Gastroesophageal sphincter (tissue), 4 donors: ENCODE data around the gene NEK7. TPM values are rescaled to one million over a fixed set of nuclear protein-coding genes. Genes with fewer than 3 reads are reported as not detected.

Experiments used
- ATAC-seq: fragments of 150-250 bp; one replicate; pipeline ENCODE4 v1.9.1; 2016; ENCODE audit warnings: mild to moderate bottlenecking, moderate library complexity
- H3K27ac ChIP-seq, 4 donors: fragments of 200-600 bp; sonication (generic) in 3 of 4; 1 replicate in 3 of 4; 2 replicates in 1 of 4; pipeline ENCODE4 v1.5.1; 2016 to 2019
- H3K27me3 ChIP-seq: fragments of 200-600 bp; sonication (generic); one replicate; pipeline ENCODE4 v1.5.1; 2019
- H3K36me3 ChIP-seq, 2 donors: fragments of 200-600 bp; sonication (generic); one replicate each; pipeline ENCODE4 v1.5.1; 2019; ENCODE audit warnings: control low read depth in 1 of 2
- H3K4me1 ChIP-seq, 3 donors: fragments of 200-600 bp; sonication (generic); 1 replicate in 2 of 3; 2 replicates in 1 of 3; pipeline ENCODE4 v1.5.1; 2016 to 2019; ENCODE audit warnings: control low read depth in 2 of 3
- H3K4me3 ChIP-seq, 2 donors: fragments of 200-600 bp; sonication (generic); one replicate each; pipeline ENCODE4 v1.5.1; 2019; ENCODE audit warnings: mild to moderate bottlenecking in 1 of 2, moderate library complexity in 1 of 2
- H3K9me3 ChIP-seq, 3 donors: fragments of 200-600 bp; sonication (generic); one replicate each; pipeline ENCODE4 v1.5.1; 2017 to 2019; ENCODE audit warnings: control low read depth in 2 of 3
- CTCF ChIP-seq, 4 experiments: fragments of 200-600 bp in 2 of 4; fragments of 450-650 bp in 2 of 4; sonication (generic) in 1 of 4; IDR thresholded peaks; one replicate each; pipeline ENCODE4 v1.5.1; 2017 to 2019; ENCODE audit warnings: antibody characterized with exemption in 4 of 4, mild to moderate bottlenecking in 2 of 4, moderate library complexity in 2 of 4
- EP300 ChIP-seq: sonication (generic); formaldehyde crosslinking; IDR thresholded peaks from one replicate; pipeline ENCODE4 v1.6.1; 2017; ENCODE audit warnings: antibody characterized with exemption, mild to moderate bottlenecking
- POLR2A ChIP-seq, 2 donors: fragments of 450-650 bp; IDR thresholded peaks; one replicate each; pipeline ENCODE4 v1.6.1; 2017; ENCODE audit warnings: antibody characterized with exemption in 2 of 2, mild to moderate bottlenecking in 2 of 2, moderate library complexity in 1 of 2
- POLR2AphosphoS5 ChIP-seq: sonication (generic); formaldehyde crosslinking; IDR thresholded peaks from one replicate; pipeline ENCODE4 v1.6.1; 2017; ENCODE audit warnings: antibody characterized with exemption
- WGBS, 2 donors: methylation state at CpG; one replicate each; pipeline ENCODE4 v1.1.5; 2018; ENCODE audit warnings: low coverage in 1 of 2; 5-methylcytosine and 5-hydroxymethylcytosine counted together
- total RNA-seq, 4 donors: library from RNA; depleted of rRNA; stranded (reverse); fragments of >200 nt; gene quantifications; one replicate each; pipeline ENCODE4 v1.1.0, GENCODE V29; 2016

NEK7 gene
- total RNA-seq, 4 donors from 2014 or later = 114 to 250 (median 181) TPM

- Histone ChIP-seq H3K27me3 (no peaks in the 10 kb centered on the region), H3K4me3 (peak overlapping the region; percentile 89 to 92), H3K4me1 (peaks cover 6 to 55% (median 14%) of the 10 kb centered on the region in 3 donors), H3K36me3 (no peaks in the 10 kb centered on the region), H3K9me3 (no peaks in the 10 kb centered on the region), H3K27ac (peak overlapping the region; percentile 87 to 100 (median 96))
- ATAC-seq = no peak
- 6% methylated on average over 17 of the region's 17 CpGs for WGBS, 2 donors
- TF ChIP-seq CTCF (IDR thresholded peaks at IDR 0.05) (no peak), POLR2A (IDR thresholded peaks at IDR 0.05) (no peak), EP300 (no peak), POLR2AphosphoS5 (no peak)
These were observed 1.3 kb downstream of the NEK7 start for GRCh38 chr1:198157847-198158725.

- WGBS, 2 donors = 0 to 1% methylated on average over 21 to 33 of the region's 37 CpGs
- peak; percentile 79 for ATAC-seq
- H3K4me1 ChIP-seq = peaks cover 6 to 56% (median 14%) of the 10 kb centered on the region in 3 donors
- TF ChIP-seq POLR2A (IDR thresholded peaks at IDR 0.05) (peak in 1 of 2 donors; percentile 37), EP300 (no peak), POLR2AphosphoS5 (peak; percentile 29), CTCF (IDR thresholded peaks at IDR 0.05) (no peak)
- no peaks in the 10 kb centered on the region for H3K9me3 ChIP-seq
- peak overlapping the region; percentile 87 to 100 (median 96) for H3K27ac ChIP-seq
- no peaks in the 10 kb centered on the region for H3K36me3 ChIP-seq
- H3K4me3 ChIP-seq = peak overlapping the region; percentile 89 to 92
- H3K27me3 ChIP-seq = no peaks in the 10 kb centered on the region
These were observed 2.2 kb downstream of the NEK7 start for GRCh38 chr1:198158735-198159589.

- H3K4me3 ChIP-seq = no peak overlapping the region
- no peak for ATAC-seq
- no peaks in the 10 kb centered on the region for H3K9me3 ChIP-seq
- H3K36me3 ChIP-seq = no peaks in the 10 kb centered on the region
- H3K27ac ChIP-seq = peak overlapping the region in 2 of 4 donors; percentile 98 to 100
- WGBS, 2 donors = 37 to 49% methylated on average over 7 of the region's 7 CpGs
- no peak for TF ChIP-seq CTCF (IDR thresholded peaks at IDR 0.05)
- no peak for TF ChIP-seq POLR2A (IDR thresholded peaks at IDR 0.05)
- TF ChIP-seq EP300 = no peak
- TF ChIP-seq POLR2AphosphoS5 = no peak
- peaks cover 6 to 56% (median 14%) of the 10 kb centered on the region in 3 donors for H3K4me1 ChIP-seq
- no peaks in the 10 kb centered on the region for H3K27me3 ChIP-seq
These were observed 3.4 kb downstream of the NEK7 start for GRCh38 chr1:198160222-198160621.

- Histone ChIP-seq H3K27ac (peak overlapping the region in 2 of 4 donors; percentile 6 to 11), H3K36me3 (no peaks in the 10 kb centered on the region), H3K4me1 (peaks cover 6 to 54% (median 14%) of the 10 kb centered on the region in 3 donors), H3K27me3 (no peaks in the 10 kb centered on the region), H3K4me3 (no peak overlapping the region), H3K9me3 (no peaks in the 10 kb centered on the region)
- WGBS, 2 donors = 84 to 98% methylated on average over 3 to 4 of the region's 4 CpGs
- TF ChIP-seq POLR2AphosphoS5 = no peak
- TF ChIP-seq POLR2A (IDR thresholded peaks at IDR 0.05) = no peak
- TF ChIP-seq CTCF (IDR thresholded peaks at IDR 0.05) = no peak
- ATAC-seq = no peak
These were observed 4.3 kb downstream of the NEK7 start for GRCh38 chr1:198160946-198161614.
